Right lobe of liver (tissue), 6 donors: Measurements from ENCODE around the gene RNPEPL1. TPM values are rescaled to one million over a fixed set of nuclear protein-coding genes. Genes with fewer than 3 reads are reported as not detected.

Source experiments
- ATAC-seq, 4 donors: fragments of 200-7000 bp; cut with Tn5 transposase; one replicate each; pipeline ENCODE4 v1.9.1; 2020; ENCODE audit warnings: mild to moderate bottlenecking in 4 of 4, moderate library complexity in 4 of 4
- DNase-seq, 3 donors: peaks; one replicate each; pipeline ENCODE4 v3.0.0-alpha.2; 2020
- H3K27ac ChIP-seq, 3 donors: fragments of 200-600 bp; one replicate each; pipeline ENCODE4 v1.8.0; 2022
- H3K27me3 ChIP-seq, 2 donors: fragments of 200-600 bp; one replicate each; pipeline ENCODE4 v1.8.0; 2022
- H3K36me3 ChIP-seq, 4 donors: fragments of 200-600 bp; sonication (generic) in 1 of 4; one replicate each; pipeline versions ENCODE4 v1.5.1 to v1.8.0; 2017 to 2022; ENCODE audit warnings: control low read depth in 1 of 4
- H3K4me1 ChIP-seq, 4 donors: fragments of 200-600 bp; sonication (generic) in 1 of 4; one replicate each; pipeline versions ENCODE4 v1.5.1 to v1.8.0; 2017 to 2022; ENCODE audit warnings: control low read depth in 1 of 4
- H3K4me3 ChIP-seq, 3 donors: fragments of 200-600 bp; one replicate each; pipeline ENCODE4 v1.8.0; 2022
- H3K9me3 ChIP-seq, 4 donors: fragments of 200-600 bp; sonication (generic) in 1 of 4; one replicate each; pipeline versions ENCODE4 v1.5.1 to v1.8.0; 2017 to 2022; ENCODE audit warnings: control low read depth in 1 of 4
- POLR2A ChIP-seq: fragments of 450-650 bp; IDR thresholded peaks from one replicate; pipeline ENCODE4 v1.6.1; 2017; ENCODE audit warnings: antibody characterized with exemption, mild to moderate bottlenecking
- WGBS: methylation state at CpG from one replicate; pipeline ENCODE4 v1.1.6; 2018; ENCODE audit warnings: low coverage, low lambda C conversion rate; ENCODE audit not compliant: insufficient coverage; ENCODE audit errors: missing lambda C conversion rate; 5-methylcytosine and 5-hydroxymethylcytosine counted together
- intact Hi-C, 2 donors: fragments of 100-400 bp; cut with DNase I; formaldehyde crosslinking; loops; one replicate each; pipeline versions ENCODE4 v1.11.2 to v1.14.1; 2022
- total RNA-seq, 6 experiments: library from RNA; depleted of rRNA in 2 of 6; stranded (reverse); fragments of >200 nt in 2 of 6; fragmentation: NEBNext Ultra II Directional in 3 of 6; extraction: Animal tissue kit (Norgen Biotek cat#: 25700) in 3 of 6; gene quantifications; one replicate each; pipeline versions ENCODE4 v1.1.0 to v1.2.4, GENCODE V29; 2016 to 2023
- TF ChIP-seq, protein P1 (sequence below), 4 donors: fragments of 200-600 bp in 3 of 4; fragments of 450-650 bp in 1 of 4; IDR thresholded peaks; one replicate each; pipeline versions ENCODE4 v1.5.1 to v1.8.0; 2016 to 2022; ENCODE audit warnings: antibody characterized with exemption in 4 of 4, mild to moderate bottlenecking in 2 of 4
- donor health status: DM: no; HTN: yes; CAD: no.
- donor health status: DM: no; HTN: no; CAD: no.
- donor health status: DM: no; HTN: no; CAD: no.
- donor health status: DM: no; HTN: yes; CAD: no.
- donor health status: DM: no; HTN: yes; CAD: no.

RNPEPL1 gene
- total RNA-seq, 6 experiments from 2014 or later: 24.7 to 105 (median 31.0) TPM

DNA sequence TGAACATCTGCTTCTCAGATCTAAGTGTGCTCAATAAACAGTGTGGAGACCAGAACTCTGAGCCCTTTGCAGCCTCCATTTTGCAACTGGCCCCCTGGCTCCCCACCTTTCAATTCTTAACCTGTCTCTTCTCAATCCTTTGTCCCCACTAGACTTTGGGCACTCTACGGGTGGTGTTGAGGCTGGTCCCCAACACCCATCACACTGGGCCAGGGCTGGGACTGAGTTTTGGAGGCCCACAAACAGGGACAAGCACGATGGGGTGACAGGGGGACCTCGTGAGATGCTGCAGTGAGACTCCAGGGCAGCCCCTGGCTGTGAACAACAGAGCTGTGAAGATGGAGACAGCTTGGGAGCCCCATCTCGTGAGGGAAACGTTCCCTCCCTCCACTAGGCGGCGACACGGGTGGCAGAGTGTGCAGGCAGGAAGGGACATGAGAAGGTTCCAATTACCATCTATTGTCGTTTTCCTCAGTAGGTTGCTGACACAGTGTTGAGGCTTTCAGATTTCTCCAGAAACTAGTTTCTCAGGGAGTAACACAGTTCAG lies 11.7 kb upstream of the RNPEPL1 start:
- ATAC-seq (no peak), DNase-seq (peak in 2 of 3 donors; percentile 54 to 59)
- no peak overlapping the region for H3K27ac ChIP-seq
- no peak overlapping the region for H3K4me3 ChIP-seq
- H3K36me3 ChIP-seq: no peaks in the 10 kb centered on the region
- intact Hi-C loops: no loop called here
- H3K27me3 ChIP-seq: no peaks in the 10 kb centered on the region
- TF ChIP-seq, protein P1, sequence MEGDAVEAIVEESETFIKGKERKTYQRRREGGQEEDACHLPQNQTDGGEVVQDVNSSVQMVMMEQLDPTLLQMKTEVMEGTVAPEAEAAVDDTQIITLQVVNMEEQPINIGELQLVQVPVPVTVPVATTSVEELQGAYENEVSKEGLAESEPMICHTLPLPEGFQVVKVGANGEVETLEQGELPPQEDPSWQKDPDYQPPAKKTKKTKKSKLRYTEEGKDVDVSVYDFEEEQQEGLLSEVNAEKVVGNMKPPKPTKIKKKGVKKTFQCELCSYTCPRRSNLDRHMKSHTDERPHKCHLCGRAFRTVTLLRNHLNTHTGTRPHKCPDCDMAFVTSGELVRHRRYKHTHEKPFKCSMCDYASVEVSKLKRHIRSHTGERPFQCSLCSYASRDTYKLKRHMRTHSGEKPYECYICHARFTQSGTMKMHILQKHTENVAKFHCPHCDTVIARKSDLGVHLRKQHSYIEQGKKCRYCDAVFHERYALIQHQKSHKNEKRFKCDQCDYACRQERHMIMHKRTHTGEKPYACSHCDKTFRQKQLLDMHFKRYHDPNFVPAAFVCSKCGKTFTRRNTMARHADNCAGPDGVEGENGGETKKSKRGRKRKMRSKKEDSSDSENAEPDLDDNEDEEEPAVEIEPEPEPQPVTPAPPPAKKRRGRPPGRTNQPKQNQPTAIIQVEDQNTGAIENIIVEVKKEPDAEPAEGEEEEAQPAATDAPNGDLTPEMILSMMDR (IDR thresholded peaks at IDR 0.05): peak in 3 of 4 donors; percentile 18 to 28 (median 24)
- TF ChIP-seq POLR2A: no peak
- peaks cover 0 to 29% (median 14%) of the 10 kb centered on the region in 4 donors for H3K4me1 ChIP-seq
- no peaks in the 10 kb centered on the region for H3K9me3 ChIP-seq
- 54% methylated on average over 4 of the region's 9 CpGs for WGBS

- no peaks in the 10 kb centered on the region for H3K9me3 ChIP-seq
- no peaks in the 10 kb centered on the region for H3K36me3 ChIP-seq
- TF ChIP-seq POLR2A: no peak
- TF ChIP-seq, protein P1 (IDR thresholded peaks at IDR 0.05): no peak
- intact Hi-C loops: no loop called here
- DNase-seq: peak in 1 of 3 donors; percentile 57
- H3K4me1 ChIP-seq: peaks cover 0 to 33% (median 16%) of the 10 kb centered on the region in 4 donors
- H3K27ac ChIP-seq: no peak overlapping the region
- no peaks in the 10 kb centered on the region for H3K27me3 ChIP-seq
- peak overlapping the region; percentile 27 to 39 (median 29) for H3K4me3 ChIP-seq
- WGBS: no CpG with 5 or more reads among the region's 51 CpGs
- no peak for ATAC-seq
Observed at GRCh38 chr2:240557101-240557751, 11.1 kb upstream of the RNPEPL1 start.

GRCh38 chr2:240557808-240558207 lies 10.5 kb upstream of the RNPEPL1 start, which contains the start of gene ANKMY1:
ANKMY1 (minus strand) TSS chr2:240557988; CDS start chr2:240557335, 653 bp downstream.
- H3K4me1 ChIP-seq: peaks cover 0 to 33% (median 16%) of the 10 kb centered on the region in 4 donors
- ATAC-seq (peak in 3 of 4 donors; percentile 8 to 36 (median 23)), DNase-seq (peak; percentile 67 to 81 (median 75))
- H3K36me3 ChIP-seq: no peaks in the 10 kb centered on the region
- no peak within 1 kb of the TSS for H3K27ac ChIP-seq
- TF ChIP-seq, protein P1 (IDR thresholded peaks at IDR 0.05): no peak
- TF ChIP-seq POLR2A: no peak
- intact Hi-C loops: no loop called here
- no peaks in the 10 kb centered on the region for H3K27me3 ChIP-seq
- WGBS: 60% methylated on average over 1 of the region's 47 CpGs
- H3K9me3 ChIP-seq: no peaks in the 10 kb centered on the region
- peak within 1 kb of the TSS; percentile 27 to 39 (median 29) for H3K4me3 ChIP-seq

DNA sequence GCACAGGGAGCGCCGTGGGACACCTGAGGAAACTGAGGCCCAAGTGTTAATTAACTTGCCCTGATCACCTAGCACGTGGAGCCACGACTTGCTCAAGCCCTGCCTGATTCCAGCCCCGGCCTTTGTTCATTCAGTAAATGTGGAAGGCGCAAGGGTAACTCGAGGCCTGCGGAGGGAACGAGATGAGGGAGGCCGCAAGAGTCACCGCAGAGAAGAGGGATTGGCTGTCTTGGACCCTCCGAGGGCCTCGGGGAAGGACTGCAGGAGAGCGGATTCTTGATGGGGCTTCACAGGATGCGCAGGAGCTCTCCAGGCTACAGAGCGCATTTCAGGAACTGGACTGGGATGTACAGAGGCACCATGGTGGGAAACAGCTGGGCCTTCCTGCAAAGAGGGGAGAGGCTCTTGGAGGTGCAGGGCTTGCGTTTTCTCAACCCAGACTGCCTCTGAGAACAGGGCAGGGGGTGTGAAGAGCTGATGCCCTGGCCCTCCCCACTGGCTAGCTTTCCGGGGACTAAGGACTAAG lies 10.0 kb upstream of the RNPEPL1 start:
- 50% methylated on average over 7 of the region's 18 CpGs for WGBS
- peak in 1 of 3 donors; percentile 54 for DNase-seq
- no peak overlapping the region for H3K27ac ChIP-seq
- H3K27me3 ChIP-seq: no peaks in the 10 kb centered on the region
- H3K9me3 ChIP-seq: no peaks in the 10 kb centered on the region
- intact Hi-C loops: no loop called here
- TF ChIP-seq, protein P1 (IDR thresholded peaks at IDR 0.05): no peak
- TF ChIP-seq POLR2A: no peak
- ATAC-seq: no peak
- H3K4me1 ChIP-seq: peaks cover 0 to 33% (median 16%) of the 10 kb centered on the region in 4 donors
- H3K4me3 ChIP-seq: peak overlapping the region; percentile 27 to 39 (median 29)
- no peaks in the 10 kb centered on the region for H3K36me3 ChIP-seq
